HG03571 (cell line): Measurements from ENCODE around the gene PLXNA4.
"Not testable (repeated sequence)": the region's sequence is repeated elsewhere in the genome, so short reads cannot be mapped to it uniquely, and the experiment has no call there.

Source experiments
- ATAC-seq: cut with Tn5 transposase; IDR thresholded peaks from one replicate; pipeline ENCODE4 v1.9.1; 2021; ENCODE audit not compliant: unreplicated experiment

PLXNA4 gene

DNA sequence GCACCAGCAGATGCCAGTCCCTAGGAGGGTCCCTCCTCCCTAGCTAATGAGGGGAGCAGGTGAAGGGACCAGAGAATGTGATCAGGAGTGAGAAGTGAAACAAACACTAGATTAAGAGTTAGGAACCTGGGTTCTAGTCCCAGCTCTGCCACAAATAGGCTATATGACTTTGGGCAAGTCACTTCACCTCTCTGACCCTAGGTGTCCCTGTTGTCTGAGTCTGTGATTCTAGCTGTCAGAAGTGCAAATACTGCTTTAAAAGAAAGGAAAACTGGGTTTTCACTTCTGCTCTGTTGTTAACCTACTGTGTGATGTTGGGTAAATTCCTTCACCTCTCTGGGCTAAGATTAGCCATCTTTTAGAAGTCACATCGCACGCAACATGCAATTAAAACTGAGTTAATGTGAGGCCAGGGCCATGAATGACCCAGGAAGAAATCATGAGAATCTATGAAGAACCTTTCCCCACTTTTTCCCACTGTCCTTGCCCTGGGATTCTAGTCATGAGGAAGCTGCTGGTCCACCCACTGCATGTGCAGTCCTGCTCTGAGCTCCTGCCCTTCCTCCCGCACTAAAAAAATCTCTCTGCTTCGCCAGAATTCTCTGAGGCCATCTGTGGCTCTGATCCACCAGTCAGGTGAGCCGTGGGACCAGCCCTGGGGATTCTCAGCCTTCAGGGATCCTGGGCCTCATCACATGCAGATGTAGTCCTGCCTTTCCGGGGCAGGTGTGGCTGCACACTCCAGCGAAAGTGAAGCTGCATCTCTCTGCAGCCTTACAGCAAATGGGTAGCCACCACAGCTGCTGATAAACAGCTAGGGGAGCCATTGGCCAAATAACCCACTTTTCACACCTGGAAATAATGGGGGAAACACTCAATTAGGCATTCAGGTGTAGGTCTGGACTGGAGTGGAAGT, 181.7 kb downstream of the PLXNA4 start:
- no peak for ATAC-seq

DNA sequence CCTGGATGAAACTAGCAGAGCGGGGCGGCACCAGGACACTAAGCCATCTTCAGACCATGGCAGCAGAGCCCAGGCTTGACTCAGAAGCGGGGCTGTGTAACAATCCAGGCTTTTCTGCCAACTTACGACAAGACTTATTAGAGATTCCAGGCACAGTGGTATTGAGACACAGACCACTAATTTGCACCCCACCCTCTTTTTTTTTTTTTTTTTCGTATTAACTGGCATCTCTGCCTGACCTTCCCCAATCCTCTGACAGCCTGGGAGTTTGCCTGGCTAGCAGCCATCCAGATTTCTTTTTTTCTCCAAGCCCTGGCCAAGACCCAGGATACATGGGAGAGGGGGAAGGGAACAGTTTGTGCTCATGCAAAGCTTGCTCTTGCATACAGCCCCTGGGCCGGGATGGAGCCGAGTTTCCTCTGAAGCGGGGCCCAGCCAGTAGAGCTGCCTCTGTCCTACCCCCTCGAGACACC, 182.4 kb downstream of the PLXNA4 start:
- no peak for ATAC-seq

DNA sequence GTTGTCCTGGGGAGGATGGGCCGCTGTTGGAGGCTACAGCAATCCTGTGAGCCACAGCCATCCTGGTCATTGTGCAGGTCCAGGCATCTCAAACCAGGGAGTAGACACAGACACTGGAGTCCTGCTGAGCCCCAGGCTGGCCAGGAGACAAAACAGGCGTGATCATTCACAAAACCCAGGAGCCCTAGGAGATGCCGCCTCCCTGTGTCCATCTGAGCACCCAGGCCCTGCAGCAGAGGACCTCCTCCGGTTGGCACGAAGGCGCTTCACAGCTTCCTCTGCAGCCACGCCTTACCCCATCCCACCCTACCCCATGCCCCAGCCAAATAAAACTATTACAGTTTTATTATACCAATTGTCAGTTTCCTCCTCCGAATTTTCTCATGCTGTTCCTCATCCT, 183.6 kb downstream of the PLXNA4 start:
- no peak for ATAC-seq

DNA sequence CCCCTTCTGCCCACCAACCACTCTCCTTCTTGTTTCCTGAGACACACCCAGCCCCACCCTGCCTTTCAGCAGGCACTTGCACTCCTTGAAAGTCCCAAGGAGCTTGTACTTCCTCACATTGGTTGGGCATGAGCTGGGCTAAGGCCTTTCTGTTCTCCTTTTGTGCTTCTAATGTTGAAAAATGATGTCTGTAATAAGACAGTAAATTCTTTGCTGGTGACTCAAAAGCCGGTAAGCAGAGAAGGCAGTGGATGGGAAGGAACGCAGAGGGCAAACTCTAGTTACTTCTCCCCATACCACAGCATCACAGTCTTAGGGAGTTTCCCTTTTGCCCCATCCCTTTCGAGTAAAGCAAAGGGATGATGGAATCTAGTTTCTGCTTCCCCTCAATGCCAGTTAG, 185.6 kb downstream of the PLXNA4 start:
- ATAC-seq, result no peak

DNA sequence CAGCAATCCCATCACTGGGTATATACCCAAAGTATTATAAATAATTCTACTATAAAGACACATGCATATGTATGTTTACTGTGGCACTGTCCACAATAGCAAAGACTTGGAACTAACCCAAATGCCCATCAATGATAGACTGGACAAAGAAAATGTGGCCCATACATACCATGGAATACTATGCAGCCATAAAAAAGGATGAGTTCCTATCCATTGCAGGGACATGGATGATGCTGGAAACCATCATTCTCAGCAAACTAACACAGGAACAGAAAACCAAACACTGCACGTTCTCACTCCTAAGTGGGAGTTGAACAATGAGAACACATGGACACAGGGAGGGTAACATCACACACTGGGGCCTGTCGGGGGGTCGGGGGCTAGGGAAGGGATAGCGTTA, 186.2 kb downstream of the PLXNA4 start:
- ATAC-seq, result not testable (repeated sequence)

DNA sequence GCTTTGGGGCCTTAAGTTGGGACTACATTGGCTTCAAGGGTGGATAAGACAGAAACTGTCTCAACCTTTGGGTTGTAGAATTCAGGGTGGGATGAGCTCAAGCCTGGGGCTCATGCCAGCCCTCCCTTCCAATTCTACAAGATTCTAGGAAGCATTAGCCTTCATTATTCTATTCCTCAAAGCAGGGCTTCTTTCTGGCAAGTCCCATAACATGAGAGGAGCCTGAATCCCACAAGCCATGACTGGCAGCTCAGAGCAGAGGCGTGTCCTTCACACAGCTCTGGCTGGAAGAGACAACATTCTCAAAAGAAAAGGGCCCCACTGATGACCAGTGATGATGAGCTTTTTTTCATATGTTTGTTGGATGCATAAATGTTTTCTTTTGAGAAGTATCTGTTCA, 187.6 kb downstream of the PLXNA4 start:
- ATAC-seq, result no peak

DNA sequence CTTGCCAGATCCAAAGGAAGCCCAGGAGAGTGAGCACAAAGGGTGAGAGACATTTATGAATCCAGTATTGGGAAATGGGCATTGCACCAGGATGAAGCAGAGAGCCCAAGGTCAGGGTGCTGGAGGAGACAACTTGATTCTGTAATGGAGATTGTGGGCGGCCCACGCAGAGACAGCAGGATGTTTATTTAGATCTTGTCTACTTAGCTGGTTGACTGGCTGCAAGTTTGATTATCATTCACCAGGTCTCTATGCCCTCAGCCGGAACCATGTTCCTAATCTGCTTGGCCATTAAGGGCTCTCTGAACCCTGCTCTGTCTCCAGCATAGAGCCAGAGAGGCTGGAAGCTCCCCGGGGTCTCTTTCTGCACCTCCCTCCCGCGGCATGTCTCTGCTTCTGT, 188.7 kb downstream of the PLXNA4 start:
- no peak for ATAC-seq

DNA sequence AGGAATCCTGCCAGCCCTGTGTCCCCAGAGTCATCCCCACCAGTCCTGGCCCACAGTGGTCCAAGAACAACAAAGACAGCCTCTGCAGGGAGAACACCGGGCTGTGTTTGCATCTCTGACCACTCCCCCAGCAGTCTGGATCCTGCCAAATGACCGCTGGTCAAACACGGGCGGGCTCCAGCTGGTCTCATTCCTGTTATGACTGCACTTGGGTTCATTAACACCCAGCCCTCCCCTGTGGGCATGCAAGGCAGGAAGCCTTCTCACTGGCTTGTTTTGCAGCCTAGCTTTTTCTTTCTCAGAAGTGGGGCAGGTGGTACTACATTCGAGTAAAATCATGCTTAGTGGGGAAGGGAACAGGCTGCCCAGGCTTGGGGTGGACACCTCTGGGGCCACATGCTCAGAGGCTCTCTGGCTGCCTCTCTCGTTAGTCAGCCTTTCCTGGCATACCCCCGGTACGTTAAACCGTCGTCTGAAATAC, 190.0 kb downstream of the PLXNA4 start:
- ATAC-seq, result no peak

DNA sequence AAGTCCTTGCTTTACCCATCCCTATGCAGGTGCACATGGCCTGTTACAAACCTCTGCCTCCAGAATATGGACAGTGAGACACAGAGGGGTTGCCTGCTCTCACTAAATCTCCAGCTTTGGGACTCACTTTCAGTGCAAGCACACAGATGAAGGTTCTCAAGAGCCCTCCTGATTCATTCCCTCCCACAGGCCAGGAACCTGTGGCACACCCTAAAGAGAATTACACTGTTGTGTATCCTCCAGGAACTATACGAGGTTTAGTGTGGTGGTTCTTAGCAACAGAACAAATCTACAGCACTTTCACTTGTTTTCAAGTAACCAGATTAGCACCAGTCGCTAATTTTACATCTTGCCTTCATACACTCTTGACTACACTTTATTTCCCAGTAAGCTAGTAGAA, 192.3 kb downstream of the PLXNA4 start:
- no peak for ATAC-seq

DNA sequence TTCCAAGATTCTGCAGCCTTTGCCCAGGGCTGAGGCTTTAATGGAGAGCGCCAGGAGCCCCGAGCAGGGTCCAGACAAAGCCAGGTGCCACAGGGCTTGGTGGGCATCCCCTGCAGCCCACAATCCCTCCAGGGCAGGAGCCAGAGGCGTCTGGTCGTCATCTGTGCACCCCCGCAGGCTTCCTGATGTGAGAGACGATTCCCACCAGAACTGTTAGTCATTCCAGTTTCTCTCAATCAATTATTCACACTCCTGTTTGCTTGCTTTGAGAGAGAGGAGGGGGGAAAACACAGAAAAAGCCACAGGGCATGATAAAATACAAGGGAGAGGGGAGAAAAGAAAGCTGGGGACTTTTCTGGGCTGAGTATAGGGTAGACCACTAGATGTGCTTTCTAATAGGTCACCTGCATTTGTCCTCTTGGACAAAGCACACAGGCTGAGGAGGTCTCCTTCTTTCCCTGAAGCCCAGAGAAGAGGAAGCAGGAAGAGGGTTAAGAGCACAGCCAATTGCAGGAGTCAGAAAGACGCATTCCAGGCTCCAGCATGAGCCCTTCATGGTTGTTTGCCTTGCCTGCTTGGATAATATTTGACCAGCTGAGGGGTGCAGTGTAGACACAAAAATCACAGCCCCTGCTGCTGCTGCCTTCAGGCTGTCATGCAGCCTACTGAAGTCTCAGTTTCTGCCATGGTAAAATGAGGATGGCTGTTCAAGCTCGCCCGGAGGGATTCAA, 194.4 kb downstream of the PLXNA4 start:
- no peak for ATAC-seq

DNA sequence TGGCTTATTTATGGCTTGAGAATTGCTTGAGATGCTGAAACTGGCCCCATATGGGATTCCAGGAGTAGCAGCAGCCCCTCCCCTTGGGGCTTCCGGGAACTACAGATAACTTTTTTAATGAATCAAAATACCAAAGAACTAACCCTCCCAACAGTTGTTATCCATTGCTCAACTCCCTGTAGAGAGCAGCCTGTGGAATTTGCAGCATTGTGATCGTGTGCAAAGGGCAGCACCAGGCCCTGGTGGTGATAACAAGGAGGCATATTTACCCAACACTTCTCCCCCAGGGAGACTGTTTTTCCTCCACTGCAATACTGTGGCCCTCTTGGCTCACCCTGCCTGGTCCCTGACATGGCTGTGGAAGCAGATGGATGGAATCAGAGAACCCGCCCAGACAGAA, 196.2 kb downstream of the PLXNA4 start:
- no peak for ATAC-seq

DNA sequence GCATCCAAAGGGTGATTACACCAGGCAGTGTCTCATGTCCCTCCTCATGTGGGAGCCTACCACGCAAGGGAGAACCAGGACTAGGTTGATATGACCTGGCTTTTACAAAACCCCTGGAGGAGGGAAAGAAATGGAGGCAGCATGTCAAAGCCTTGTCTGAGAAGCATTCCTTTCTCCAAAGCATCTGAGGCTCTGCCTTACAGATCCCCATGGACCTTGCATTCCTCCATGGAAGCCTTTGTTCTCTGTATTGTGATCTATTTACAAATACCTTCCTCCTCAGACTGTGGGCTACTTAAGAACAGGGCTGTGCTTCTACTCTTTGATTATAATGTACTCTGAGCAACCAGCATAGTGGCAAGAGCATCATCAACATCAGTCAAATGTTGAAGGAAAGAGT, 197.0 kb downstream of the PLXNA4 start:
- ATAC-seq, result no peak

DNA sequence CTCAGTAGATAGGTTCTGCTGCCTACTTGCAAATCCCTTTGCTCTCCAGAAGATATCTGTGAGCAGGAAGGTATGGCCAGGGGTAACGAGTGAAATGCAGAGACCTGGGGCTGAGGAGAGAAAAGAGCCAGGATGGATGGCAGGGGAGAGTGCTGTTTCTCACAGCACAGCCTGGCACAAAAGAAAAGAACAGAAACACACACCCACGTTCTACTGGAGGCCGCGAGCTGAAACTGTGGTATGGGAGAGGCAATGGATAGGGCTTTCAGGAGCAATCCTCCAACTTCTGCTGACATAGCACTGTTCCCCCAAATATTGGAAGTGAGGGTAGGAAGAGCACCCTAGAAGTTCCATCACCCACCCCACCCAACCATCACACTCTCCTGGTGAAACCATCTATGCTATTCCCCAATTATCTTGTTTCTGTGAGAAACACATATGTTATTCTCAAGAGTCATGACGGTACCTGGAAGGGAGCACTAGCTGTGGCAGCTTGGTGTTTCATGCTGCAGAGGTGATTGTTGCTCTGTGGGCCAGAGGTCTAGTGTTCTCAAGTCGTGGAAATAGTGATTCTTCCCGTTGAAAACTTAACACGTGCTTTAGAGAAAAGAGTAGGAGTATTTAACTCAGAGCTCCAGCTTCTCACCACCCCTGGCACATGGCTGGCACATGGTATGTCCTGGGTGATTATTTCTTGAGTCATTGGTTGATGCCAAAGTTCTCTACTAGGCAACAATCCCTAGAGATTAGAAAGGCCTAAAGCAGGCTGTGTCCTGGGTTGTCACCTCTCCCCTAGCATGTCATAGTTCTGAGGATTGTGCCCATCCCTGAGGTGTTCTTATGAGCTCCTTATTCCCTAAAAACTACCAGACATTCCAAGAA, 198.3 kb downstream of the PLXNA4 start:
- no peak for ATAC-seq

DNA sequence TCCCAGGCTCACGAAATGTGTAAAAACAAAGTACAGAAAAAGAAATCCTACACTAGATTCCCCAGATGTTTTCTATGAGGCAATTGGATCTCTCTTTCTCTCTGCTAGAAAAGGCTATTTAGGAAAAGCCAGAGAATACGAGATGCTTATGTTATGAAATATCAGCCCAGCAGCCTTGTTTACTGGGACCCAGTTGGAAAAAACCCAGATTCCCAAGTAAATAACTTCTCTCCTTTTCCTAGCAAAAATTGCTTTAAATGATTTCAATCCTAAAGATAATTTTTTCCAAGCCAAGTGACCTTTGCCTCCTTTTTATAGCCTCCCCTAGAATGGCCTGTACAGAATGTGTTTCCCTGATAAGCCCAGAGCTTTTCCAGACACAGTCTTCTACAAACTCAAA, 199.3 kb downstream of the PLXNA4 start:
- no peak for ATAC-seq

DNA sequence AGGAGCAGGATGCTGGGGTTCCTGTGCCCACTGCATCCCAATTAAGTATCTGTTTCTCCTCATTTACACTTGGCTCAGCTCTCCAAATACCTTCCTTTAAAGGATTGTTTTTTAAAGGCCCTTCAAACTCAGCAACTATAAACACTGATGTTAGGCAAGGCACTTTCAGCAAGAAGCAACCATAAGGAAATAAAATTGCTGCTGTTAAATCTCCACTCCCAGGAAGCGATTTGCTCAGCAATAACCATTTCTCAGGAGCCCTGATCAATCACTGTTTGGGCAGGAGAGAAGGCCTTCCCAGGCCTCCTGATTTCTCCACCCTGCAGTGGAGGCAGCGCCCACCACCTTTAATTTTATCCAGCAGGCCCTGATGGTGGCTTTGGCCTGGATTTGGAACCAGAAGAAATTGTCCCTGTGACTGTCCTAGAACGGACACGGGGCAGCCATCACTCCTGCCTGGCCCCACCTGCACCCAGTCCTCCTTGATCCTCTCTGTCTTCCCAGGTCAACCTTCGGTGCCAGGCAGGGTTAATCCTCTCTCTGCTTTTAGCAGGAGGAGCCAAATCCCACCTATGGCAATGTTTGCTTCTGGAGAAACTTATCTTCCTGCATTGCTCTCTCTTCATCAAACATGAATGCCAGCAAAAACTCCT, 199.8 kb downstream of the PLXNA4 start:
- ATAC-seq, result no peak

DNA sequence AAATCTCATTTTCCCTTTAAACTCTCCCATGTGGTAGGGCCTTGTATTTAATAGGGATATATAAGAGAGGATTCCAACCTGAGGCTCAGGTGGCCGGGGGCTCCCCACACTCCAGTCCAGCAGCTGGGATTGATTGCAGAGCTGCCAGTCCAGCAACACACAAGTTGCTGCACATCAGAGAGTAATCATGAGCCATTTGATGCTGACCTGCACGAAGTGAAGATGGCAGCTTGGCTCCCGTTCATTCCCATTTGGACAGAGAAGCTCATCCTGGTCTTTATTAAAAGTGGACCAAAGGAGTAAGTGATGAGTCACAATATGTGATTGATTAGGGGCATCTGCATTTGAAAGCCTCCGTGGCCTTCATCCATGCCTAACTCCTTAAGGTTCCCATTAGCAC, 202.4 kb downstream of the PLXNA4 start:
- ATAC-seq, result no peak

DNA sequence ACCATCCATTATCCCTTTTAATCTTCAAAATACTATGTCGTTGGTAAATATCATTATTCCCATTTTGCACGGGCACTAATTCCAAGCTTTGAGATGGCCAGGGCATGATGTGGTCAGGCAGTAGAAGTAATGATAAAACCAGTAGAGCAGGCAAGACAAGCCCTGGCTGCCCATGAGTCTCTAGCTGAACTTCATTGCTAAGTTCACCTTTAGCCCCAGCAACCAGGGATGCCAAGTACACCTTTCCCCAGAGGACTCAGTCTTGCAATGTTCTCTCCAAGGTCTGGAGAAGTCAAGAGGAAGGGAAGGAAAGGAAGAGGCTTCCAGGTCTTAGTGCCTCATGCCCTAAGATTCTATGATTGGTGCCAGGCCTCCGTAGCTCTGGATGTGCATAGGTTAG, 203.2 kb downstream of the PLXNA4 start:
- ATAC-seq, result no peak

DNA sequence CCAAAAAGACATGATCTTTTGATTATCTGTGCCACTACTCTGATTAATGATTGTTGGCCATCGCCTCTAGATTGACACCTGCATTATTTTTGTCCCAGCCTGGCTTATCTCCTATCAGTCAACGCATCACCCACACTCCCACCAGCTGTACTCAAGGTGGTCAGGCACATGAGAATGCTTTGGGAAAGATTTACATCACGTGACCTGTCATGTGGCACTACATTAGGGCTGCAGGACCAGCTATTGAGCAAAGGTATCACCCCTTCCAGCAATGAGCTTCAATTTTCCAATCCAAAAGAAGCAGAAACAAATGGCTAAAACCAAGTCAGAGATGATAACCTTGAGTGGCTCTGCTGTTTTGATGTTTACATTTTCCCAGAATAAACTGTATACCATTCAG, 204.3 kb downstream of the PLXNA4 start:
- ATAC-seq, result no peak

DNA sequence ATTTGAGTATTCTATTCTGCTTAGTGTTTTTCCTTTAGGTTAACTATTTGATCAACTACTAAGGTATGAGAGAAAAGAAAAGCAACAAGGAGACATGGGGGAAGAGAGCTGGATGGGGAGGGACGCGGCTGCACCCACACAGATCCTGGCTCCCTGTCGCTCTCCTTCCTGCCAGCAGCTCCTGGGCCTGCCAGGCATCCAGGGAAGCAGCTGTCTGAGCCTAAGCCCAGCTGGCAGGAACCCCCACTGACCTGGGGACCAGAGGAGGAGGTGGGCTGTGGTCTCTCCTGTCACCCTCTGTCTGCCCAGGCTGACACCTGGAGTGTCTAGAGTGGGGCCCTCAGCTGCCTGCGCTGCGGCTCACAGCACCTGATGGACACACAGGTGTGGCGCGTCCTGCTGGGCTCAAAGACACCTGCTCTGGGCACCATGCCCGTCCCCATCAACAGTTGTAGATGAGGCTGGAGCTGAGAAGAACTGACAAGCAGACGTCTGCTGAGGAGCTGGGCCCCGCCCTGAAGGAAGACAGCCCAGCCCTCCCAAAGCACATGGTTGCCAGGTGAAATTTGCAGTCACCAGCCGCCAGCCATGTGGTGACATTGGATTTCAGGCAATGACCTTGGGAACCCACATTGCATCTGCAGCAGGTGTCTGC, 207.9 kb downstream of the PLXNA4 start:
- ATAC-seq, result no peak

DNA sequence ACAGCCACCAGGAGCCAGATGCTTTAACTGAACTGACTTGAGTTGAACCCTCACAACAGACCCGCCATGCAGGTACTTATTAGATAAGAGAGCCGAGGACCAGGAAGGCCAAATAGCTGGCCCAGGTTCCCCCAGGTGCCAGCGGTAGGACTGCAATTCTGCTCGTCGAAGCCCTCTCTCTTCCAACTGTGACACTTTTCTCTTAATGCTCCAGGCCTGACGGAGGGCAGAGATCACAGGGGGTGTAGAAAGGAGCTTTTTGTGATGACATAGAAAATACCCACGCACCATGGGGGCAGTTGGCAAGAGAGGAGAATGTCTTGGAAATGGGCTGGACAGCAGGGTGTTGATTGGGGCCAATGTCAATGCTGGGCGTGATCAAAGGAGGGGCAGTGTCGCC, 208.5 kb downstream of the PLXNA4 start:
- ATAC-seq, result no peak
